Left lobe of liver (tissue), 2 donors: ENCODE measurements around the gene PDP2. TPM values are rescaled to one million over a fixed set of nuclear protein-coding genes. Genes with fewer than 3 reads are reported as not detected.
A peak's percentile ranks its signal among the peaks of the same experiment; 100 is the strongest.

Source experiments
- ATAC-seq: fragments of 200-7000 bp; cut with Tn5 transposase; one replicate; pipeline ENCODE4 v1.9.1; 2020; ENCODE audit warnings: mild to moderate bottlenecking, moderate library complexity
- DNase-seq: peaks from one replicate; pipeline ENCODE4 v3.0.0-alpha.2; 2020; ENCODE audit warnings: low spot score
- total RNA-seq: library from RNA; stranded (reverse); gene quantifications from one replicate; pipeline ENCODE4 v1.2.1, GENCODE V29; 2021
- donor health status: DM: no; HTN: no; CAD: no; lungs with moderate emphysema.
- donor health status: DM: no; HTN: yes; CAD: no.

The PDP2 gene
- total RNA-seq, 1 donor from 2014 or later = 12.3 TPM

GRCh38 chr16:66917741-66918140 is 37.4 kb downstream of the PDP2 start:
- no peak for ATAC-seq

DNA sequence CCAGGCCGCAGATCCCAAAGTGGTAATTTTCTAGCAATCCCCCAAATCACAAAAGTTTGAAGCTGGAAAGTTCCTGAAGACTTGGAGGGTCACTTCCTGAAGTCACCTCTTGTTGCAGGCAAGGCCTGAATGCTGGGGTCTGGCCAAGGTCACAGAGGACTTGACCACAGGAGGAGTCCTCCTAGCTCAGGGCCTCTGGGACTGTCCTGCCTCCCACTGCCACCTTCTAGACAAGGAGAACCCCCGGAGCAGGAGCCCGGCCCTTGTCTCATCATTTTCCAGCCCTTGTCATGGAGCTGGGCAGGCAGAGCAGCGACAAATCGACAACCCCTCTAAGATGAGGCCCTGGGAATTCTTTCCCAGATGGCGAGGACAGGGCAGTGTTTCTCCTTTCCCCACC is 38.0 kb downstream of the PDP2 start:
- DNase-seq (no peak), ATAC-seq (no peak)

More at GRCh38 chr16:66917741-66918140, 37.4 kb downstream of the PDP2 start:
- no peak for DNase-seq

DNA sequence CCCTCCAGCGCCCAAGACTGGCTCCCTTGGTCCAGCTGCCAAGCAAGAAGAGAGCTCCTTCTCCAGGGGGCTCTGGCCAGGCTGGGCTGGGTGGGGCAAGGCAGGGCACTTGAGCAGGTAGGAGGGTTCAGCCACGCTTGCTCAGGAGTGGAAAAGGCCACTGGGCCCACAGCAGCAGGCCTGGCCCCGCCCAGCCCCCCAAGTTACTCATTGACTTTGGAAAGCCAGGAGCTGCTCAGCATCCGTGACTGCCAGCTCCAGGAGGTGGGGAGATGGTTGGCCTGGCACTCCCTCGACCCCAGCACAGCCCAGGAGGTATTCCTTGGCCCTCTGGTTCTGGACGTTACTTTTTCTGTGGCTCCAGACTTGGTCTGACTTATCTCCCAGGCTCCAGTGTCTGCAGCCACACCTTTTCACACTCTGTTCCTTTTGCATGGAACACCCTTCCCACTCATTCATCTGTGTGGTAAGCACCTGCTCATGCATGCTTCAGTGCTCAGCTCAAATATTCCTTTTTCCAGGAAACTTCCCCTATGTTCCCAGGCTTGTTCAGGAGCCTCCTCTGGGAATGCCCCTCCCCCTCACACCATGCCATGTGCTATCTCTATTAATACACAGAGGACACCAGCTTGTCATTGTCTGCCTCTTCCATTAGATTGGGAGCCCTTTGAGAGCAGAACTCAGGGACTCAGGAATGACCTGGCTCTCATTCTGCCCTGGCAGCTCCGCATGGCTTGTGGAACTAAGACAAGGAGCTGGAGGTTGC is 38.7 kb downstream of the PDP2 start, which contains the start of gene CDH16:
Gene CDH16 (minus strand): TSS at position 83 of the 766 bp plus-strand sequence. CDS start 820 bp downstream, outside the sequence.
- ATAC-seq = no peak

GRCh38 chr16:66919569-66920298 is 39.4 kb downstream of the PDP2 start:
- no peak for DNase-seq
- ATAC-seq = no peak

More for the DNA sequence above, 38.7 kb downstream of the PDP2 start, which contains the start of gene CDH16:
- DNase-seq = no peak

DNA sequence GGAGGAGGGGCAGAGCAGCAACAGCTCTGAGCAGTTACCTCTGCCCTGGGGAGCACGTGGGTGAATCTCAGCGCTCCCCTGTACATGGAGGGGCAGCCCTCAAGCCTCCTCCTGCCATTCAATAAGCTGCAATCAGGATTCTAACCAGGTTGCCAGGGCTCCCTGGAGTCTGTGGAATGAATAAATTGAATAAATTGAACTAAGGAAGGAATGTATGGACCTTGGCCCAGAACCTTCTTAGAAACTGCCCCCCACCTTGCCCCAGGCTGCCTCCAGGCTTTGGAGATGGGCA is 39.9 kb downstream of the PDP2 start:
- ATAC-seq = no peak
- no peak for DNase-seq

- ATAC-seq = no peak
Observed at GRCh38 chr16:66920924-66921680, 40.8 kb downstream of the PDP2 start.

DNA sequence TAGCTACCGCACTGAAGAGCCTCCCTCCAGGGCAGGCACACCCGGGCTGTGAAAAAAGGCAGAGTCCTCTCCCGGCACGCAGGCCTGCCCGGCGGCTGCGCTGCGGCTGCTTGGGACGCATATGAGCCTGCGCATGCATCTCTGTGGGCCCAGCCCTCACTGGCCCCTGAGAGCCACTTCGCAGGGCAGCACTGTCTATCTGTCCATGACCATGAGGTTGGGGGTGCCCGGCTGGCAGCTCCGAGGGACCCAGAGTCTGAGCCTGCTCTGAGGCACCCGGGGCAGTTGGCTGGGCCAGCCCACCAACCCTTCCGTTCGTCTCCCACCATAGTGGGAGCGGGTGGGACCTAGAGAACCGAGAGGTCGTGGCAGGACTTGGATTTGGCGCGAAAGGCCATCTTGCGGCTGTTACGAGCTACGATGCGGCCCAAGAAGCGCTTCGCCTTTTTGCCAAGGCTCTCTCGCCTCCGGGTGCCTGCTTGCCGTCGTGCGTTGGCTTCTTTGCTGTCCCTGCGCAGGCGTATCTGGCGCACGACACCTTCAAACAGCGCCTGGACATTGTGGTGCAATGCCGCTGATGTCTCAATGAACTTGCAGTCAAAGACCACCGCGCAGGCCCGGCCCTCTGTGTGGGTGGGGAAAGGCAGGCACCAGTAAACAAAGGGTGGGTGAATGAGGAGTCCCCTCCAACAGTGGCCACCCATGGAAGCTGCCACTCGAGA is 41.6 kb downstream of the PDP2 start:
- no peak for DNase-seq
- no peak for ATAC-seq

More at GRCh38 chr16:66920924-66921680, 40.8 kb downstream of the PDP2 start:
- no peak for DNase-seq

DNA sequence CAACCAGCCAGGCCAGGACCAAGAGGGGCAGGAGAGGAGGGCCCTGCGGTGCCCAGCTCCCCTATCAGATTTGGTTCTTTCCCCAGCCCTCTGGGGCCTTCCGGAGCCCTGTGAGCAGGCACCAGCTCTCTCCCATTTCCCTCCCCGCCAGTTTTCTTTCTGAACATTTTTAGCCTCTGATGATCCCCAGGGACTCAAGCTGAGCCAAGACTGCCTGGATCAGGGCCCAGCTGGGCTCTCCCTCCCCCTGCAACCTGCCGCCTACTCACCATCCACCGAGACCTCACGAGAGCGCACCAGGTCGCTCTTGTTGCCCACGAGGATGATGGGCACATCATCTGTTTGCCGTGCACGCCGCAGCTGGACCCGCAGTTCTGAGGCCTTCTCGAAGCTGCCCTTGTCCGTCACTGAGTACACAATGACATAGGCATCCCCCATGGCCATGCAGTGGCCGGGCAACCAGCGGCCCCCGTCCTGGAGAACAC is 43.0 kb downstream of the PDP2 start:
- ATAC-seq (peak; percentile 26), DNase-seq (no peak)

DNA sequence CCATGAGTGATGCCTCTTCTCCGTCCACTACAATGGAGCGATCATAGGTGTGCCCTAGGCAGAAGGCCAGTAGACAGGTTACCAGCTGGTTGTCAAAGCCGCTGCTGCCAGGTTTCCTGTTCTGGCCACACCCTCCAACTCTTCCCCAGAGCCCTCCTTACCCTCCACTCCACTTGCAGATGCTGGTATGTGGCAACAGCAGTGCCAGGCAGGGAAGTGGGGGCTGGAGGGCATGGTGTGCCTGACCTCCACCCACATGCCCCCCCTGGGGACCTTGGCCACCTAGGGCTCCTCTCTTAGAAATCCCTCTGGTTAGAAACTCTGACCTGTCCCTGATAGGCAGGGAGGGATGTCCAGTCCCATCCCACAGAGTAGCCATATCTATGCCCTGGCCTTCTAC is 43.6 kb downstream of the PDP2 start:
- ATAC-seq (peak; percentile 4), DNase-seq (no peak)

GRCh38 chr16:66924527-66925321 is 44.4 kb downstream of the PDP2 start:
- DNase-seq = no peak
- ATAC-seq = peak; percentile 51

DNA sequence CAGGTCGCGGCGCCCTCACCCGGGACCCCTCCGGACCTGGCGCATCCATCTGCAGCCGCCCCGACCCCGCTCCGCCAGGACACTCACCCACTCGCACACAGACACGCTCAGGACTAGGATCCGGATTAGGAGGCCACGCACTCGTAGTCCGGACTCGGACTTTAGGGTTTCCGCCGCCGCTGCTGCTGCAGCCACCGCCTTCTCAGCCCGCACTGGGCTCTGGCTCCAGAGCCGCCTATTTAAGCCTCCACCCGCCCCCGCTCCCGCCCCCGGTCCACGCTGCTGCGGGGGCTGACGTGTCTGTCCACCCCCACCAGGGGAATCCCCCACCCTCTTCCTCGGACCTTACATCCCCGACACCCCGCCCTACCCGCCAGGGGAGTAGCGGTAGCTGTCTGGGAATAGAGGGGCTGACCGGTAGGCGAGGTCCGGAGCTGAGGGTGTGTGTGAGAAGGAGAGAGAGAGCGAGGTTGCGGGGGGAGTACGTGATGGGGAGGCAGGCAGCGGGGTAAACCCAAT is 45.1 kb downstream of the PDP2 start, which contains the start of gene RRAD:
Gene RRAD (minus strand): TSS at position 214 of the 519 bp plus-strand sequence. CDS start 356 bp downstream, outside the sequence.
- no peak for DNase-seq
- no peak for ATAC-seq

GRCh38 chr16:66926171-66926947 is 46.0 kb downstream of the PDP2 start:
- no peak for DNase-seq

GRCh38 chr16:66926961-66927436 is 46.7 kb downstream of the PDP2 start:
- no peak for ATAC-seq
- DNase-seq = no peak

More at GRCh38 chr16:66926171-66926947, 46.0 kb downstream of the PDP2 start:
- ATAC-seq = peak; percentile 57

- no peak for DNase-seq
- no peak for ATAC-seq
Observed at GRCh38 chr16:66927918-66928649, 47.8 kb downstream of the PDP2 start.

DNA sequence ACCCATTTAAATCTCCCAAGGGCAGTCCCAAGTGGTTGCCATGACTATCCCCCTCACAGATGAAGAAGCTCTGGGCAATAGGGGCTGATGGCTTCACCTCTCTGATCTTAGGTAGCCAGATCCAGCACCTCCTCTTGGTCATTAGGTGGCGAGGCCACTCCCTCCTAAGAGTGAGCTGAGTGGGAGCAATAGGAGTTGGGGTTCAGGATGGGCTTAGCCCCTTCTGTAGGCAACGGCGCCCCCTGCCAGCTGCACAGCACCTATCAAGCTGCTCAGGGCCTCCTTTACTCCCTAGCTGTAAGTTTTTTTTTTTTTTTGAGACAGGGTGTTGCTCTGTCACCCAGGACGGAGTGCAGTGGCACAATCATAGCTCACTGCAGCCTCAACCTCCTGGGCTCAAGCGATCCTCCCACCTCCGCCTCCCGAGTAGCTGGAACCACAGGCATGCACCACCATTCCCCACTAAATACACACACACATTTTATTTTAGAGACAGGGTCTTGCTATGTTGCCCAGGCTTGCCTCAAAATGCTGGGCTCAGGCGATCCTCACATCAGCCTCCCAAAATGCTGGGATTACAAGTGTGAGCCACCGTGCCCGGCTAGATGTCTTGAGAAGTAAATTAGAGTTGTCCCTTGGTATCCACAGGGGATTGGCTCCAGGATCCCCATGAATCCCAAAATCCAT is 48.5 kb downstream of the PDP2 start:
- no peak for ATAC-seq
- DNase-seq = no peak

- ATAC-seq = peak; percentile 55
- peak; percentile 89 for DNase-seq
Observed at GRCh38 chr16:66930189-66930588, 49.9 kb downstream of the PDP2 start.

DNA sequence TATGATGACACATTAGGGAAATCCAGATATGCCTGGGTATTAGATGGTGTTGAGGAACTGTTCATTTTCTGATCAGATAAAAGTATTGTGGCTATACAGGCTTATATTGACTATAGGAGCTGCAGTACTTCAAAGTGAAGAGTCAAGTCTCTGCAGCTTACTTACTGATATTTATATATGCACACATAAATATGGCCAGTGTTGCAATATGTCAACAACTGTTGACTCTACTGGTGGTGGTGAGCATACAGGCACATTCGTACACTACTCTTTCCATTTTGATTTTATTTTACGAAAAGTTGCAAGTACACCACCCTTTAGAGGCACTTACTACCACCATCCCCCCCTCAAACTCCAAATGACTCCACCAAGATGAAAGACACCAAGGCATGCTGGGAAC is 51.4 kb downstream of the PDP2 start:
- ATAC-seq (no peak), DNase-seq (no peak)
